H1 (cell line): ENCODE data around the gene PIP5K1B. TPM values are rescaled to one million over a fixed set of nuclear protein-coding genes. Genes with fewer than 3 reads are reported as not detected.

ENCODE experiments used
- FOSL1 ChIP-seq: IDR thresholded peaks from 2 replicates; pipeline ENCODE4 v1.6.1; 2011; ENCODE audit warnings: mild to moderate bottlenecking, low read depth, low read length, moderate library complexity; ENCODE audit not compliant: insufficient read depth
- HDAC2 ChIP-seq, 2 experiments: fragments of 300-600 bp in 1 of 2; sonication (generic) in 1 of 2; IDR thresholded peaks; 2 replicates each; pipeline ENCODE4 v1.6.1; 2011 to 2012; ENCODE audit warnings: low read depth in 2 of 2, low read length in 2 of 2, mild to moderate bottlenecking in 2 of 2, moderate library complexity in 2 of 2, borderline replicate concordance in 1 of 2, inconsistent platforms in 1 of 2
- JUND ChIP-seq: IDR thresholded peaks from 2 replicates; pipeline ENCODE4 v1.6.1; 2011; ENCODE audit warnings: mild to moderate bottlenecking, improper control_type of control experiment, low read length
- KDM4A ChIP-seq: IDR thresholded peaks from one replicate; pipeline ENCODE4 v1.7.1; 2012; ENCODE audit warnings: low read depth, mild to moderate bottlenecking, moderate library complexity, low read length, inconsistent platforms; ENCODE audit not compliant: severe bottlenecking
- SP2 ChIP-seq: IDR thresholded peaks from 2 replicates; pipeline ENCODE4 v1.6.1; 2012; ENCODE audit warnings: mild to moderate bottlenecking, low read length, inconsistent platforms
- ZNF274 ChIP-seq: IDR thresholded peaks from 2 replicates; pipeline ENCODE4 v1.7.0; 2012; ENCODE audit warnings: low read length, borderline replicate concordance; ENCODE audit errors: extremely low read depth
- polyA plus RNA-seq, 7 experiments: library from polyadenylated mRNA; depleted of rRNA in 3 of 7; stranded (reverse) in 5 of 7; unstranded in 2 of 7; fragments of >200 nt in 5 of 7; fragments of 200-250 nt in 2 of 7; gene quantifications; 1 replicate in 5 of 7; 2 replicates in 1 of 7; 4 replicates in 1 of 7; pipeline versions ENCODE4 v1.2.1 to v1.2.3, GENCODE V29; 2011 to 2013; ENCODE audit warnings: missing spikeins in 2 of 7, mixed read lengths in 2 of 7
- total RNA-seq: library from RNA; stranded (reverse); fragmentation: NEBNext Ultra II Directional; extraction: Animal tissue kit (Norgen Biotek cat#: 25700); gene quantifications from 2 replicates; pipeline ENCODE4 v1.2.1, GENCODE V29; 2021
- TF ChIP-seq, protein P1 (sequence below): fragments of 300-600 bp; sonication (generic); IDR thresholded peaks from 2 replicates; pipeline ENCODE4 v1.7.1; 2012; ENCODE audit warnings: low read length, moderate library complexity, mild to moderate bottlenecking, inconsistent platforms; ENCODE audit not compliant: insufficient replicate concordance

PIP5K1B gene
- total and polyA plus RNA-seq, 2 of the 8 experiments (the other 6 are each of a cell fraction or from before 2014, with no cell fraction given) = 4.7 to 7.7 TPM

DNA sequence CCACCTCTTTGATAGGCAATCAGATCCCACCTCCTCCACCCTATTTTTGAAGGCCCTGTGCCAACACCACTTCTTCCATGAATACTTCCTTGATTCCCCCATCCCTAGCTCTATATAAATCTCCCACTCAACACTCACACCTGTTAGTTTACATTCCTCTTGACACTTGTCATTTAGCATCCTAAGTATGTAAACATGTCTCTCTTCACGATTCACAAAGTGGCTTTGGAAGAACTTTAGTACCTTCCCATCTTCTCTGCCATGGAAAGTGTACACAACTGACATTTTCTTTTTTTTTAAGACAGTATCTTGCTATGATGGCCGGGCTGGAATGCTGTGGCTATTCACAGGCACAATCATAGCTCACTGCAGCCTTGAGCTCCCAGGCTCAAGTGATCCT lies 329.0 kb downstream of the PIP5K1B start (continued):
- TF ChIP-seq, protein P1, sequence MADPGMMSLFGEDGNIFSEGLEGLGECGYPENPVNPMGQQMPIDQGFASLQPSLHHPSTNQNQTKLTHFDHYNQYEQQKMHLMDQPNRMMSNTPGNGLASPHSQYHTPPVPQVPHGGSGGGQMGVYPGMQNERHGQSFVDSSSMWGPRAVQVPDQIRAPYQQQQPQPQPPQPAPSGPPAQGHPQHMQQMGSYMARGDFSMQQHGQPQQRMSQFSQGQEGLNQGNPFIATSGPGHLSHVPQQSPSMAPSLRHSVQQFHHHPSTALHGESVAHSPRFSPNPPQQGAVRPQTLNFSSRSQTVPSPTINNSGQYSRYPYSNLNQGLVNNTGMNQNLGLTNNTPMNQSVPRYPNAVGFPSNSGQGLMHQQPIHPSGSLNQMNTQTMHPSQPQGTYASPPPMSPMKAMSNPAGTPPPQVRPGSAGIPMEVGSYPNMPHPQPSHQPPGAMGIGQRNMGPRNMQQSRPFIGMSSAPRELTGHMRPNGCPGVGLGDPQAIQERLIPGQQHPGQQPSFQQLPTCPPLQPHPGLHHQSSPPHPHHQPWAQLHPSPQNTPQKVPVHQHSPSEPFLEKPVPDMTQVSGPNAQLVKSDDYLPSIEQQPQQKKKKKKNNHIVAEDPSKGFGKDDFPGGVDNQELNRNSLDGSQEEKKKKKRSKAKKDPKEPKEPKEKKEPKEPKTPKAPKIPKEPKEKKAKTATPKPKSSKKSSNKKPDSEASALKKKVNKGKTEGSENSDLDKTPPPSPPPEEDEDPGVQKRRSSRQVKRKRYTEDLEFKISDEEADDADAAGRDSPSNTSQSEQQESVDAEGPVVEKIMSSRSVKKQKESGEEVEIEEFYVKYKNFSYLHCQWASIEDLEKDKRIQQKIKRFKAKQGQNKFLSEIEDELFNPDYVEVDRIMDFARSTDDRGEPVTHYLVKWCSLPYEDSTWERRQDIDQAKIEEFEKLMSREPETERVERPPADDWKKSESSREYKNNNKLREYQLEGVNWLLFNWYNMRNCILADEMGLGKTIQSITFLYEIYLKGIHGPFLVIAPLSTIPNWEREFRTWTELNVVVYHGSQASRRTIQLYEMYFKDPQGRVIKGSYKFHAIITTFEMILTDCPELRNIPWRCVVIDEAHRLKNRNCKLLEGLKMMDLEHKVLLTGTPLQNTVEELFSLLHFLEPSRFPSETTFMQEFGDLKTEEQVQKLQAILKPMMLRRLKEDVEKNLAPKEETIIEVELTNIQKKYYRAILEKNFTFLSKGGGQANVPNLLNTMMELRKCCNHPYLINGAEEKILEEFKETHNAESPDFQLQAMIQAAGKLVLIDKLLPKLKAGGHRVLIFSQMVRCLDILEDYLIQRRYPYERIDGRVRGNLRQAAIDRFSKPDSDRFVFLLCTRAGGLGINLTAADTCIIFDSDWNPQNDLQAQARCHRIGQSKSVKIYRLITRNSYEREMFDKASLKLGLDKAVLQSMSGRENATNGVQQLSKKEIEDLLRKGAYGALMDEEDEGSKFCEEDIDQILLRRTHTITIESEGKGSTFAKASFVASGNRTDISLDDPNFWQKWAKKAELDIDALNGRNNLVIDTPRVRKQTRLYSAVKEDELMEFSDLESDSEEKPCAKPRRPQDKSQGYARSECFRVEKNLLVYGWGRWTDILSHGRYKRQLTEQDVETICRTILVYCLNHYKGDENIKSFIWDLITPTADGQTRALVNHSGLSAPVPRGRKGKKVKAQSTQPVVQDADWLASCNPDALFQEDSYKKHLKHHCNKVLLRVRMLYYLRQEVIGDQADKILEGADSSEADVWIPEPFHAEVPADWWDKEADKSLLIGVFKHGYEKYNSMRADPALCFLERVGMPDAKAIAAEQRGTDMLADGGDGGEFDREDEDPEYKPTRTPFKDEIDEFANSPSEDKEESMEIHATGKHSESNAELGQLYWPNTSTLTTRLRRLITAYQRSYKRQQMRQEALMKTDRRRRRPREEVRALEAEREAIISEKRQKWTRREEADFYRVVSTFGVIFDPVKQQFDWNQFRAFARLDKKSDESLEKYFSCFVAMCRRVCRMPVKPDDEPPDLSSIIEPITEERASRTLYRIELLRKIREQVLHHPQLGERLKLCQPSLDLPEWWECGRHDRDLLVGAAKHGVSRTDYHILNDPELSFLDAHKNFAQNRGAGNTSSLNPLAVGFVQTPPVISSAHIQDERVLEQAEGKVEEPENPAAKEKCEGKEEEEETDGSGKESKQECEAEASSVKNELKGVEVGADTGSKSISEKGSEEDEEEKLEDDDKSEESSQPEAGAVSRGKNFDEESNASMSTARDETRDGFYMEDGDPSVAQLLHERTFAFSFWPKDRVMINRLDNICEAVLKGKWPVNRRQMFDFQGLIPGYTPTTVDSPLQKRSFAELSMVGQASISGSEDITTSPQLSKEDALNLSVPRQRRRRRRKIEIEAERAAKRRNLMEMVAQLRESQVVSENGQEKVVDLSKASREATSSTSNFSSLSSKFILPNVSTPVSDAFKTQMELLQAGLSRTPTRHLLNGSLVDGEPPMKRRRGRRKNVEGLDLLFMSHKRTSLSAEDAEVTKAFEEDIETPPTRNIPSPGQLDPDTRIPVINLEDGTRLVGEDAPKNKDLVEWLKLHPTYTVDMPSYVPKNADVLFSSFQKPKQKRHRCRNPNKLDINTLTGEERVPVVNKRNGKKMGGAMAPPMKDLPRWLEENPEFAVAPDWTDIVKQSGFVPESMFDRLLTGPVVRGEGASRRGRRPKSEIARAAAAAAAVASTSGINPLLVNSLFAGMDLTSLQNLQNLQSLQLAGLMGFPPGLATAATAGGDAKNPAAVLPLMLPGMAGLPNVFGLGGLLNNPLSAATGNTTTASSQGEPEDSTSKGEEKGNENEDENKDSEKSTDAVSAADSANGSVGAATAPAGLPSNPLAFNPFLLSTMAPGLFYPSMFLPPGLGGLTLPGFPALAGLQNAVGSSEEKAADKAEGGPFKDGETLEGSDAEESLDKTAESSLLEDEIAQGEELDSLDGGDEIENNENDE = no peak
- TF ChIP-seq JUND (no peak), SP2 (no peak), FOSL1 (no peak), HDAC2 (IDR thresholded peaks at IDR 0.05; ENCODE audit: borderline replicate concordance in 1 of 2, low read depth in 2 of 2, low read length in 2 of 2) (no peak), KDM4A (no peak), ZNF274 (no peak)
